Neural cell (in vitro differentiated cells): Measurements from ENCODE around the gene EEPD1.

Source experiments
- EP300 ChIP-seq: fragments of 450-650 bp; conservative IDR thresholded peaks from 2 replicates; pipeline ENCODE4 v1.6.1; 2014; ENCODE audit warnings: antibody characterized with exemption, mild to moderate bottlenecking, moderate library complexity; ENCODE audit not compliant: poor library complexity, severe bottlenecking
- EZH2 ChIP-seq: fragments of 200-600, 300-800 bp; shearing (Covaris generic), sonication (generic); IDR thresholded peaks from 2 replicates; pipeline ENCODE4 v1.6.1; 2014; ENCODE audit warnings: antibody characterized with exemption, low read length, borderline replicate concordance, mild to moderate bottlenecking; ENCODE audit not compliant: insufficient read depth, poor library complexity, severe bottlenecking
- POLR2AphosphoS5 ChIP-seq: IDR thresholded peaks from 2 replicates; pipeline ENCODE4 v1.6.1; 2012
- RAD21 ChIP-seq: fragments of 450-650 bp; conservative IDR thresholded peaks from 2 replicates; pipeline ENCODE4 v1.6.1; 2014; ENCODE audit warnings: antibody characterized with exemption, mild to moderate bottlenecking, moderate library complexity
- SMC3 ChIP-seq: fragments of 450-650 bp; conservative IDR thresholded peaks from 2 replicates; pipeline ENCODE4 v1.6.1; 2014; ENCODE audit warnings: antibody characterized with exemption, mild to moderate bottlenecking, moderate library complexity; ENCODE audit not compliant: poor library complexity
- TF ChIP-seq, protein P1 (sequence below): IDR thresholded peaks from 2 replicates; pipeline ENCODE4 v1.6.1; 2012; ENCODE audit warnings: borderline replicate concordance
- TF ChIP-seq, protein P2 (sequence below): fragments of 450-650 bp; IDR thresholded peaks from 2 replicates; pipeline ENCODE4 v1.5.1; 2014; ENCODE audit warnings: antibody characterized with exemption, mild to moderate bottlenecking, moderate library complexity; ENCODE audit not compliant: poor library complexity, severe bottlenecking

DNA sequence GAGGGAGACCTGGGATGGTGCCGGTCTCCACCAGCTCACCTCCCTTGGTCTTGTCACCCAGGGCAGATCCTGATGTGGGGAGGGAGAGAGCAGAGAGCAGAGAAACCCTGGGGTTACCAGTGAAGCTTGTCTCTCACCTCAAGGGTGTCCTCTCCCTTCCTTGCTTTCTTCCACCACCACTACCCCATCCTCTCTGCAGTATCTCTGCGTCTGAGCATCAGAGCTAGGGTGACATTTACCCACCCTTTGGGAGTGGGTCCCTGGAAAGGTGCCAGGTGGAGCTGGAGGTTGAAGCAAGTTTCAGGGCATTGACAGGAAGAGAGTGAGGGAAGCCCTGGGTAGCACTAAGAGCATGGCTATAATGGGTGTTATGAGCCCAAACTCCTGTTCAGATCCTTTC lies 161.4 kb downstream of the EEPD1 start:
- TF ChIP-seq, protein P1, sequence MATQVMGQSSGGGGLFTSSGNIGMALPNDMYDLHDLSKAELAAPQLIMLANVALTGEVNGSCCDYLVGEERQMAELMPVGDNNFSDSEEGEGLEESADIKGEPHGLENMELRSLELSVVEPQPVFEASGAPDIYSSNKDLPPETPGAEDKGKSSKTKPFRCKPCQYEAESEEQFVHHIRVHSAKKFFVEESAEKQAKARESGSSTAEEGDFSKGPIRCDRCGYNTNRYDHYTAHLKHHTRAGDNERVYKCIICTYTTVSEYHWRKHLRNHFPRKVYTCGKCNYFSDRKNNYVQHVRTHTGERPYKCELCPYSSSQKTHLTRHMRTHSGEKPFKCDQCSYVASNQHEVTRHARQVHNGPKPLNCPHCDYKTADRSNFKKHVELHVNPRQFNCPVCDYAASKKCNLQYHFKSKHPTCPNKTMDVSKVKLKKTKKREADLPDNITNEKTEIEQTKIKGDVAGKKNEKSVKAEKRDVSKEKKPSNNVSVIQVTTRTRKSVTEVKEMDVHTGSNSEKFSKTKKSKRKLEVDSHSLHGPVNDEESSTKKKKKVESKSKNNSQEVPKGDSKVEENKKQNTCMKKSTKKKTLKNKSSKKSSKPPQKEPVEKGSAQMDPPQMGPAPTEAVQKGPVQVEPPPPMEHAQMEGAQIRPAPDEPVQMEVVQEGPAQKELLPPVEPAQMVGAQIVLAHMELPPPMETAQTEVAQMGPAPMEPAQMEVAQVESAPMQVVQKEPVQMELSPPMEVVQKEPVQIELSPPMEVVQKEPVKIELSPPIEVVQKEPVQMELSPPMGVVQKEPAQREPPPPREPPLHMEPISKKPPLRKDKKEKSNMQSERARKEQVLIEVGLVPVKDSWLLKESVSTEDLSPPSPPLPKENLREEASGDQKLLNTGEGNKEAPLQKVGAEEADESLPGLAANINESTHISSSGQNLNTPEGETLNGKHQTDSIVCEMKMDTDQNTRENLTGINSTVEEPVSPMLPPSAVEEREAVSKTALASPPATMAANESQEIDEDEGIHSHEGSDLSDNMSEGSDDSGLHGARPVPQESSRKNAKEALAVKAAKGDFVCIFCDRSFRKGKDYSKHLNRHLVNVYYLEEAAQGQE: no peak
- TF ChIP-seq RAD21: no peak
- TF ChIP-seq, protein P2, sequence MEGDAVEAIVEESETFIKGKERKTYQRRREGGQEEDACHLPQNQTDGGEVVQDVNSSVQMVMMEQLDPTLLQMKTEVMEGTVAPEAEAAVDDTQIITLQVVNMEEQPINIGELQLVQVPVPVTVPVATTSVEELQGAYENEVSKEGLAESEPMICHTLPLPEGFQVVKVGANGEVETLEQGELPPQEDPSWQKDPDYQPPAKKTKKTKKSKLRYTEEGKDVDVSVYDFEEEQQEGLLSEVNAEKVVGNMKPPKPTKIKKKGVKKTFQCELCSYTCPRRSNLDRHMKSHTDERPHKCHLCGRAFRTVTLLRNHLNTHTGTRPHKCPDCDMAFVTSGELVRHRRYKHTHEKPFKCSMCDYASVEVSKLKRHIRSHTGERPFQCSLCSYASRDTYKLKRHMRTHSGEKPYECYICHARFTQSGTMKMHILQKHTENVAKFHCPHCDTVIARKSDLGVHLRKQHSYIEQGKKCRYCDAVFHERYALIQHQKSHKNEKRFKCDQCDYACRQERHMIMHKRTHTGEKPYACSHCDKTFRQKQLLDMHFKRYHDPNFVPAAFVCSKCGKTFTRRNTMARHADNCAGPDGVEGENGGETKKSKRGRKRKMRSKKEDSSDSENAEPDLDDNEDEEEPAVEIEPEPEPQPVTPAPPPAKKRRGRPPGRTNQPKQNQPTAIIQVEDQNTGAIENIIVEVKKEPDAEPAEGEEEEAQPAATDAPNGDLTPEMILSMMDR: no peak
- TF ChIP-seq POLR2AphosphoS5: no peak
- no peak for TF ChIP-seq EZH2
- TF ChIP-seq SMC3: no peak
- no peak for TF ChIP-seq EP300
